Ovary (tissue), 9 donors: Measurements from ENCODE around the gene CRY2. TPM values are rescaled to one million over a fixed set of nuclear protein-coding genes. Genes with fewer than 3 reads are reported as not detected.

ENCODE experiments used
- DNase-seq, 5 donors: peaks; one replicate each; pipeline ENCODE4 v3.0.0-alpha.2; 2019 to 2020
- H3K27ac ChIP-seq, 2 donors: fragments of 200-600 bp; one replicate each; pipeline versions ENCODE4 v1.5.1 to v1.8.0; 2019 to 2022
- H3K27me3 ChIP-seq: fragments of 200-600 bp; one replicate; pipeline ENCODE4 v1.8.0; 2022
- H3K36me3 ChIP-seq: fragments of 200-600 bp; sonication (generic); one replicate; pipeline ENCODE4 v1.5.1; 2019
- H3K4me1 ChIP-seq: one replicate; pipeline ENCODE4 v1.8.1; 2013; ENCODE audit warnings: mild to moderate bottlenecking, moderate library complexity; ENCODE audit not compliant: insufficient read depth
- H3K4me3 ChIP-seq: fragments of 200-600 bp; sonication (generic); one replicate; pipeline ENCODE4 v1.5.1; 2017
- H3K9me3 ChIP-seq, 2 donors: fragments of 200-600 bp in 1 of 2; sonication (generic) in 1 of 2; one replicate each; pipeline versions ENCODE4 v1.5.1 to v1.8.1; 2013 to 2019; ENCODE audit warnings: mild to moderate bottlenecking in 1 of 2, moderate library complexity in 1 of 2
- CTCF ChIP-seq, 3 donors: fragments of 450-650 bp in 2 of 3; fragments of 200-600 bp in 1 of 3; IDR thresholded peaks; one replicate each; pipeline versions ENCODE4 v1.5.1 to v1.8.0; 2016 to 2022; ENCODE audit warnings: antibody characterized with exemption in 3 of 3, mild to moderate bottlenecking in 1 of 3
- EP300 ChIP-seq: sonication (generic); formaldehyde crosslinking; IDR thresholded peaks from one replicate; pipeline ENCODE4 v1.6.1; 2017; ENCODE audit warnings: antibody characterized with exemption
- POLR2A ChIP-seq: fragments of 450-650 bp; IDR thresholded peaks from one replicate; pipeline ENCODE4 v1.6.1; 2017; ENCODE audit warnings: antibody characterized with exemption, mild to moderate bottlenecking, moderate library complexity
- WGBS, 3 donors: extraction: QIAGEN DNeasy Blood & Tissue Kit in 1 of 3; methylation state at CpG; one replicate each; pipeline versions ENCODE4 v1.1.5 to v1.1.7; 2013 to 2017; 5-methylcytosine and 5-hydroxymethylcytosine counted together
- intact Hi-C, 4 donors: fragments of 100-400 bp; cut with DNase I; formaldehyde crosslinking; loops; one replicate each; pipeline versions ENCODE4 v1.11.0 to v1.15.1; 2022 to 2023
- polyA plus RNA-seq, 2 donors: library from polyadenylated mRNA; stranded (reverse); fragments of 200-250 nt in 1 of 2; fragments of 350-450 nt in 1 of 2; fragmentation: Illumina TruSeq in 1 of 2; extraction: RNeasy Lipid Tissue Mini Kit (QIAGEN cat#74804) in 1 of 2; gene quantifications; one replicate each; pipeline ENCODE4 v1.2.3, GENCODE V29; 2013 to 2014
- total RNA-seq, 7 donors: library from RNA; depleted of rRNA in 2 of 7; stranded (reverse); fragments of >200 nt in 2 of 7; fragmentation: NEBNext Ultra II Directional in 3 of 7; extraction: Animal tissue kit (Norgen Biotek cat#: 25700) in 3 of 7; gene quantifications; one replicate each; pipeline versions ENCODE4 v1.1.0 to v1.2.4, GENCODE V29; 2016 to 2023
- donor health status: DM: no; HTN: no; CAD: no; lungs with moderate emphysema.
- donor health status: DM: no; HTN: no; CAD: no.
- donor health status: Bipolar disorder and iron deficiency.
- donor health status: DM: yes; HTN: yes; CAD: no.
- donor health status: DM: no; HTN: no; CAD: no.
- donor health status: DM: yes; HTN: yes; CAD: no.

The CRY2 gene
- total and polyA plus RNA-seq, 9 donors = 37.2 to 94.2 (median 51.9) TPM

GRCh38 chr11:45801723-45802315 lies 45.5 kb upstream of the CRY2 start:
- Histone ChIP-seq H3K4me3 (no peak overlapping the region), H3K27ac (no peak overlapping the region), H3K36me3 (no peaks in the 10 kb centered on the region), H3K9me3 (no peaks in the 10 kb centered on the region), H3K4me1 (peaks cover 8% of the 10 kb centered on the region), H3K27me3 (no peaks in the 10 kb centered on the region)
- no peak for TF ChIP-seq EP300
- no peak for TF ChIP-seq CTCF (IDR thresholded peaks at IDR 0.05)
- TF ChIP-seq POLR2A = no peak
- WGBS, 3 donors = 77 to 93% (median 87%) methylated on average over 2 of the region's 2 CpGs
- intact Hi-C loops = no loop called here
- no peak for DNase-seq

GRCh38 chr11:45802531-45803317 lies 44.6 kb upstream of the CRY2 start:
- DNase-seq = no peak
- H3K9me3 ChIP-seq = no peaks in the 10 kb centered on the region
- no peak overlapping the region for H3K4me3 ChIP-seq
- WGBS, 3 donors = 87 to 92% (median 91%) methylated on average over 10 of the region's 10 CpGs
- intact Hi-C loops = no loop called here
- TF ChIP-seq CTCF (IDR thresholded peaks at IDR 0.05) (no peak), POLR2A (no peak)
- H3K27me3 ChIP-seq = no peaks in the 10 kb centered on the region
- peaks cover 11% of the 10 kb centered on the region for H3K4me1 ChIP-seq
- no peaks in the 10 kb centered on the region for H3K36me3 ChIP-seq
- no peak overlapping the region for H3K27ac ChIP-seq

GRCh38 chr11:45803971-45804760 lies 43.1 kb upstream of the CRY2 start:
- Histone ChIP-seq H3K4me1 (peaks cover 11% of the 10 kb centered on the region), H3K27ac (peak overlapping the region; percentile 40 to 83), H3K36me3 (no peaks in the 10 kb centered on the region), H3K4me3 (peak overlapping the region; percentile 70), H3K27me3 (no peaks in the 10 kb centered on the region), H3K9me3 (no peaks in the 10 kb centered on the region)
- TF ChIP-seq CTCF (IDR thresholded peaks at IDR 0.05) = no peak
- no peak for TF ChIP-seq POLR2A
- no peak for TF ChIP-seq EP300
- intact Hi-C loops = no loop called here
- peak; percentile 83 to 89 (median 87) for DNase-seq
- WGBS, 3 donors = 0% methylated on average over 62 to 70 of the region's 70 CpGs

GRCh38 chr11:45804761-45805304 lies 42.4 kb upstream of the CRY2 start, which contains the start of gene SLC35C1:
TSS of gene SLC35C1 (plus strand) at chr11:45805149. CDS start at chr11:45805802, 653 bp downstream.
- 1% methylated on average over 36 to 49 of the region's 49 CpGs for WGBS, 3 donors
- no peaks in the 10 kb centered on the region for H3K27me3 ChIP-seq
- peak; percentile 9 for TF ChIP-seq EP300
- TF ChIP-seq POLR2A = peak; percentile 82
- peak in 2 of 3 donors; percentile 13 to 29 for TF ChIP-seq CTCF (IDR thresholded peaks at IDR 0.05)
- H3K9me3 ChIP-seq = no peaks in the 10 kb centered on the region
- intact Hi-C loops = no loop called here
- peak within 1 kb of the TSS; percentile 40 to 83 for H3K27ac ChIP-seq
- DNase-seq = peak; percentile 95 to 97 (median 96)
- peaks cover 11% of the 10 kb centered on the region for H3K4me1 ChIP-seq
- peak within 1 kb of the TSS; percentile 70 for H3K4me3 ChIP-seq
- no peaks in the 10 kb centered on the region for H3K36me3 ChIP-seq
